GM21526 (cell line): ENCODE measurements around the gene FLVCR2.

Experiments
- ATAC-seq: cut with Tn5 transposase; IDR thresholded peaks from one replicate; pipeline ENCODE4 v1.9.1; 2021; ENCODE audit warnings: moderate library complexity; ENCODE audit not compliant: unreplicated experiment, low FRiP score

Gene FLVCR2

DNA sequence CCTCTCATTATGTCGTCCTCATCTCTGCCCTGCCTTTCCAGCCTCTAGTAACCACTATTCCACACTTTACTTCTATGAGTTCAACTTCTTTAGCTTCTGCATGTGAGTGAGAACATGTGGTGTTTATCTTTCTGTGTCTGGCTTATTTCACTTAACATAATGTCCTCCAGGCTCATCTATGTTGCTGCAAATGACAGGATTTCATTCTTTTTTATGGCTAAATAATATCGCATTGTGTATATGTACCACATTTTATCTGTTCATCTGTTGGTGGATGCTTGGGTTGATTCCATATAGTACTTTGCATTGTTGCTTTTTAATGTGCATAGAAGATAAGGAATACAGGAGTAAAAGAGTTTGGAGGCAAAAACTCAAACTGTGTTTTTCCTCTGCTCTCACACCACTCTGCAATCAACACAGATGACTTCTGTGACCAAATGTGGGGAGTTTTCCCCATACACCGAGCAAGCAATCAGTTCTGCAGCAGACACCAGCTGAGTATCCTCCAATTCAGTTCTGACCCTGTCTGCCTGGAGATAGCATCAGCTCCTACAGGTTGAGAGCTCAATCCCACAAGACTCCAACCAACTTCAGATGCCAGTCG lies 24.6 kb upstream of the FLVCR2 start:
- ATAC-seq, result no peak

DNA sequence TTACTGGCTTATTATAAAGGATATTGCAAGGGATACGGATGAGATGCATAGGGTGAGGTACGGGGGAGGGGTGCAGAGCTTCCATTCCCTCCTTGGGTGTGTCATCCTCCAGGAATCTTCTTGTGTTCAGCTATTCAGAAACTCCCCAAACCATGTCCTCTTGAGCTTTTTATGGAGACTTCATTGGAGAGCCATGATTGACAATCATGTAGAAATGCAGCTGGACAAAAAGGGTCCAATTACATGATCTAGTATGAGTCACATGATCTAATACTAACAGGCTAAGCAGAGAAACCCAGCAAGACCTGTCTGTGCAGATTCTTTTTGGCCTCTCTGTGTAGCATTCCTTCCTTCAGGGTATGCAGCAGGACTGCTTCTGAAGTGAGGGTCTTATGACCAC lies 23.9 kb upstream of the FLVCR2 start:
- ATAC-seq, result no peak

DNA sequence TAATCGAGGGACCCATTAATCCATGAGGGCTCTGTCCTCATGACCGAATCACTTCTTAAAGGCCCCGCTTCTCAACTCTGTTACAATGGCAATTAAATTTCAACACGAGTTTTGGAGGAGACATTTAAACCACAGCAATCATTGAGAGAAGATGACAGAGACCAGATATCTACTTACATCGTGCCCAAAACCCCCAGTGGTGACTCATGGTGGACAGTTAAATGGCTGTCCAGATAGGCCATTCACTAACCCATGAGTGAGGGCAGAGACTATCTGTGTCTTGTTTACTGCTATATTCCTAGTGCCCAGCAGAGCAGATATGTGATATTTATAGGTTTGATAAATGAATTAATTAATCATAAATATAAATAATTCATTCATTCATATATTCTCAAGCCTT lies 20.0 kb upstream of the FLVCR2 start:
- no peak for ATAC-seq

DNA sequence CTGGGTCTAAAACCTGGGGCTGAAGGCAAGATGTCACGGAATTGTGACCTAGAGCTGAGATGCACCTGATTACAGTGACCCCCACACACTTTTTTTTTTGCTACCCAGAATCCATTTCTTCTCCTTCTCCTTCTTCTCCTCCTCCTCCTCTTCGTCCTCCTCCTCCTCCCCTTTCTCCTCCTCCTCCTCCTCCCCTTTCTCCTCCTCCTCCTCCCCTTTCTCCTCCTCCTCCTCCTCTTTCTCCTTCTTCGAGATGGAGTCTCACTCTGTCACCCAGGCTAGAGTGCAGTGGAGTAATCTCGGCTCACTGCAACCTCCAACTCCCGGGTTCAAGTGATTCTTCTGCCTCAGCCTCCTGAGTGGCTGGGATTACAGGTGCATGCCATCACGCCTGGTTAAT lies 19.4 kb upstream of the FLVCR2 start:
- ATAC-seq, result no peak

DNA sequence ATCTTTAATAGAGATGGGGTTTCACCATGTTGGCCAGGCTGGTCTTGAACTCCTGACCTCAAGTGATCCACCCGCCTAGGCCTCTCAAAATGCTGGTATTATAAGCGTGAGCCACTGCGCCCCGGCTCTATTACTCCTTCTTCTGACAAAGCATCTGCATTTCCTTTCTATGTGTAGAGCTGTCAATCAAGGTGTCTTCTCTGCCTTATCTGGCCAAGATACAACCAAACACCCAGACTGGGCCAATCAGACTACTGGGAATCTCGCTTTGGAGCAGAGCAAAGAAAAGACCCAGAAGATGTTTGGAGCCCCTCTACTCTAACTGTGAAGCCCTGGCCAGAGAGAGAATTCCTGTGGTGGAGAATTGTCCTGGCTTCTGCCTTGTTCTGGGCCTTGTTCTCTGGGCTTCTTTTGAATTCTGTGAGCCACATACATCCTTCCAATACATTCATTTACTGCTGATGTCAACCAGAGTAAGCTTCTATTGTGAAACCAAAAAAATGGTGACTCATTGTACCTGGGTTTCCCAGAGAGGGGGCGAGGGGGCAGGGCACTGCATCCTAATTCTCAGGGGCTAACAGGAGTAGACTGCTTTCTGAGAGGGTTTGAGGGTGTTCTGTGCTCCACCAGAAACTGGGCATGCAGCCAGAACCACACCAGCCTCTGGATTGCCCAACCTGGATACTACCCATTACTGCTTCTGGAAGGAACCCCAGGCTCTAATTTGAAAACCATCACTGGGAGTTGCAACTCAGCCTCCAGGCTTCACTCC lies 18.8 kb upstream of the FLVCR2 start:
- ATAC-seq, result no peak

DNA sequence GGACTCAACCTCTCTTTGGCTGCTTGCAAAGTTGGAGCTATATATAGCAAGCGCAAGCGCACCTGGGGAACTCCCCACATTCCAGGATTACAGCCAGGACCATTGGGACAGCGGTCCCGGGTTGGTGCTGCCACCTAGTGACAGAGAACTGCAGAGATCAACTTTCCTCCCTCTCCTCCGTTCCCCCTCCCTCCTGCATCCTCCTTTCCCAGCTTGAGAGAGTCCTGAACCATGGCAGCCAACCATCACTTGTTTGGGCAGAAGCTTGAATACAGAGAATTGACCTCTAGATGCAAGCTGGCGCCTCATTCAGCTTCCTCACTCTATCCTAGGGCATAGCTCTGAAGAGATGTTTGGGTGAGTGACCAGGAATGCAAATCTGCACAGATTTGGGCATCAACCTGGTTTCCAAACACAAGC lies 17.4 kb upstream of the FLVCR2 start:
- no peak for ATAC-seq

DNA sequence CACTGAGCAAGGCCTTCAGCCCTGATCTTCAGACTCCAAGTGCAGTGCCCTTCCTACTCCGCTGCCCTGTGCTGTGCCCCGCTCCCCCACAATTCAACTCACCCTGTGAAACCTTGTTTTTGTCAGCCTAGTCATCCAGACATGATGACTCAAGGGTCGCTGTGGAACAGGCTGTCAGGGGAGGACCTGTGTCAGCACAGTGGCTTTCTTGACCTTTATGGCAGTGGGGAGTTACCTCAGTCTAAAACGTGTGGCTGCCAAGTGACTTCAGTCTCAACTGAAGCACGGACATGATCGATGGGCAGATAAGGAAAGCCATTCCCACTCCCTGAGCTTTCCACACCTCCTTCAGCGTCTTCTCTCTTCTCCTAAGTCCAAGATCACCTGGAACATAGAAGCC lies 16.3 kb upstream of the FLVCR2 start:
- no peak for ATAC-seq

DNA sequence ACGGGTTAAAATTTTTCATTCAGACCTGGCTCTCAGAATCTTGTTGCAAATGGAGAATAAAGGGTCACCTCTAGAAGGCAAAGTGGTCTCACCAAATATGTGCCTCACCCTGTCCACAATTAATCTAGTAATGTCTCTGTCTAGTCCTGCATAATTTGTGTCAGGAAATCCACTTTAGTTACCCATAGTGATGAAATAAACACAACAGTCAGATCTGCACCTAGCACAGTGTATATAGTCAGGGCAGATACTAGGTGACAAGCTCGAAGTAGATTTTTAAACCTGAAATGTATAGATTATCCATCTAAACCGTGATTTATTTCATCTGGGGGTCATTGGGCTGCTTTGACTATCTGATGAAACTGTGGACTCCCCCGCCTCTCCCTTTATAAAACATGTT lies 15.9 kb upstream of the FLVCR2 start:
- no peak for ATAC-seq

DNA sequence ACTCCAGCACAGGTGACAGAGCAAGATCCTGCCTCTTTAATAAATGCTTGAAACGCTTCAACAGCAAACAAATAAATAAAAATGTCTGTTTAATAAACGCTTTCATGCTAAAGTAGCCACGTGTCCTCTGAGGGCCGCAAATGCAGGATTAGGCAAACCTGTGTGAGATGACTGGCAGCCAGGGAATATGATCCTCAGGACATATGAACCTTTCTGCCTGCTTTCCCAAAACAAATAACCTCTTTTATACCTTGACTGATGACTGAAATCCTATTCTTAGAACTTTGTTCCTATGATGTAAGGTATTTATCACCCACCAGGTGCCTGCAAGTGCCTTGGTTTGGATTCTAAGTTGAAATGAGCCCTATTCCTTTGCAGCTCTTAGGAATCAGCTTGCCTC lies 14.5 kb upstream of the FLVCR2 start:
- no peak for ATAC-seq

DNA sequence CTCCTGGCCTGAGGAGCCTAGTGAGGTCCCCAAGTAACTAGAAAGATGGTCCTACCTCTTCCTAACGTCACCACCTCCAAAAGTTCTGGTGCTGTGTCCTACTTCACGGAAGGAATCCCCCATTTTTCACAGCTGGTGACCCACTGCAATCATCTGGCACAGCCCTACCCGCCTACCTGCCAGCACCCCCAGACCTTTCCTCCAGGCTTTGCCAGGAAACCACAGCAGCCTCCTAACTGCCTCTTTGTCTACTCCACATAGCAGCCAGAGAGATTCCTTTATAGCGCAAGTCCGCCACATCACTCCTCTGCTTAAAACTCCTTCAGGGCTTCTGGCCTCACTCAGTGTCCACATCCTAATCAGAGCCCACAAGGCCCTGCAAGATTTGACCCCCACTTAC lies 13.4 kb upstream of the FLVCR2 start:
- no peak for ATAC-seq

DNA sequence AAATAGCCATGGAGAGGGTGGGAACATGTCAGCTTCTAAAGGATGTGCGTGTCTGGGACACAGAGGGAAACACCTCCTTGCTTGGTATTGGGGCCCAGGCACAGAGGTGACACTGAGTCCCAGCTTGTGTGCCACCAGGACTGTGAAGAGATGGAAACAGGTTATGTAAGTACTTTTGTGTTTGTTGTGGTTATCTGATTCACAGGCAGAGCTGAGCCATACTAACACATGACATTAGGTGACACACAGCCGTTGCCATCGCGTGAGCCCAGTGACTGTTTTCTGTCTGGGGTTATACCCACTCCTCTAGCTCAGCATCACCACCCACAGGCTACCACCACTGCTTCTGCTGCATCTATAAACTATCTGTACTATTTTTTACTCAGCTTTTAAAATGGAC lies 12.1 kb upstream of the FLVCR2 start:
- ATAC-seq, result no peak

DNA sequence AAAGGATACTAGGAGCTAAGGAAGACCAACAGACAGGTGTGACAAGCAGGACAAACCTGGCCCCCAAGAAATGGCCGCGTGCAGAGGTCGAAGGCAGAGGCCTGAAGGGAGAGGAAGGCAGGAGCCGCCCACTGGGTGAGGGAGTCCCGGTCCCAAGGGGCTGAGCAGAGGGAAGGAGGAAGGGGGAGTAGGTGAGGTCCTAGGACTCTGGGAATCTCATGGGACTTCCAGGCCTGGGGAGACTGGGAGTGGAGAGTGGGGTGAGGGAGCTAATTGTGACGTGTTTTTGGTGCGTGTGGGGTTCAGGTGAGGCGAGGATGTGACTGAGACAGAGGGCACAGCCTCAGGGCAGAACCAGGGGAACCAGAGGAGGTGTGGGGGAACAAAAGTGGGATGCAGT lies 11.7 kb upstream of the FLVCR2 start:
- no peak for ATAC-seq

DNA sequence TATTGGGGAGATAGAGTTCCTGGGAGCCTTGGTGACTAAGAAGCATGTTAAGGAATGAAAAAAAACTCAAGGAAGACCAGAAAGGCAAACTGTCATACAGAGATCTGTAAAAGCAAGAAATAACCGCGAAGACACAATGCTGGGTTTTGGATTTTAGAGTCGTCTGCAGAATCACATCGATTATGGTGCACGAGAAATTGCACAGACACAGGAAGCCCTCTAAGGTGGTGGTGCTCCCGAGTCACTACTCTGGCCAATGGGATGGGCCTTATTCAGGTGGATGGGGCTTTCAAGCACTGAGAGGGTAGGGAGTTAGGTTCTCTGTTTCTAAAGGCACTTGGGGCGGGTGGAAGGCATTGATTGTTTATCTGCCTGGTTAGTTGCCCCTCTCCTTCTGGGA lies 10.3 kb upstream of the FLVCR2 start:
- ATAC-seq, result no peak

DNA sequence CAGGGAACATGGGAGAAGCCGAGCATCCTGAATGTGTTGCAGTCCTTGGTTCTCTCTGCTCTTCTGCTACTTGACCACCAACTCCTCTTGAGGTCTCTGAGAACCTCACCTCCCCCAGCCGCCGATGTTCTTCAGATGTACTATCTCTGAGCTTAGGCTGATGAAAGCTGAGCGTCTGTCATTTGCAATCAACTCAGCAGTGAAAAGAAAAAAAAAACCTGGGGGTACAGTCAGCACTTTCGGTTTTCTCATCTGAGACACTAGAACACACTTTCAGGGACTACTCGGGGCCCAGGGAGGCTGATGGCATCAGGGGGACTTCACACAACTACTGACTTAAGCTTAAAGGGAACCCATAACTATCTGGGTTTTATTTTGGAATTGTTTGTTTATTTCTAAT lies 9.6 kb upstream of the FLVCR2 start:
- ATAC-seq, result no peak

DNA sequence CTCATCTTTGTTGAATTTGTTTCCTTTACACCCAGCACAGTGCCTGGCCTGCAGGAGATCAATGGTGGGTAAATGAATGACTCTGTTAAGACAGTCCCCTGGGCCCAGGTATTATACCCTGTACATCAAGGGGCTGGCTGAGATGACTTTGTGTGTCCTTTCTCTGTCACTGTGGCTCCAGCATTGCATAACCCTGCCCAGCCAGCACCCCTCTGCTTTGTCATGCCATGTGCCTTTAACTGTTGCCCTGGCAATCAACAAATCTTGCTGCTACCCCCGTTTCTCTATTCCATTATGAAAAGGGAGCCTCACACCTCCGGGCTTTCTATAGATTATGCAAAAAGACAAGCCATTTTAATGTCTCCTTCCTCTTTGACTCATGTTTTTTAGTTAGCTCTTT lies 7.6 kb upstream of the FLVCR2 start:
- no peak for ATAC-seq

DNA sequence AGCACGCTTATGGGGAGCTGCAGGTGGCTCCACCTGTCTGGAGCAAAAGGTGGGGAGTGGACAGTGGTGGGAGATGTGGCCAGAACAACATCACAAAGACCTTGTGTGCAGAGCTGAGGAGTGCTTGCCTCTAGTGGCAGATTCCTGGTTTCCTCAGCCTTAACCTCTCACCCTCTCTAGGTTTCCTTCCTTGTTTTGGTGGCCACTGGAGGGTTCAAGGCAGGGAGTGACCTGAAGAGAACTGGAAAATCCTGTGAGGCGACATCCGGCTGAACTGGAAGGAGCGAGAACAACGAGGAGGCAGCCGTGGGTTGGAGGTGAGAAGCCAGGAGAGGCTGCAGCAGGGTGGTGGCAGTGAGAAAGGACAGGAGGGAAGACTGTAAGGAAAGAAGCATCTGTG lies 6.3 kb upstream of the FLVCR2 start:
- no peak for ATAC-seq

DNA sequence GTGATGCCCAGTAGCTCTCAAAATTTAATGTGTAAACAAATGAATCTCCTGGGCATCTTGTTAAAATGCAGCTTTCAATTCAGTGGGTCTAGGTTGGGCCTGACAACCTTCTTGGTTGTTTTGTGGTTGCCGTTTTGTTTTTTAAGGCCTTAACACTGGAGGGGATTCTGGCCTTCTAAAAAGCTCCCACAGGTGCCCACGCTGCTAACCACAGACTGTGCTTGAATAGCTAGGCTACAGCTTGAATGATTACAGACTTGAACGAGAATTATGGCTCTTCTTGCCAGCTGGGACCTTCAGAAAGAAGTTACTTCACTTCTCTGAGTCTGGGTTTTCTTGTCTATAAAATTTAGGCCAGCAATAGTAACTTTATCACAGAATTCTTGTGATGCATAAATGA lies 1.3 kb upstream of the FLVCR2 start:
- no peak for ATAC-seq

DNA sequence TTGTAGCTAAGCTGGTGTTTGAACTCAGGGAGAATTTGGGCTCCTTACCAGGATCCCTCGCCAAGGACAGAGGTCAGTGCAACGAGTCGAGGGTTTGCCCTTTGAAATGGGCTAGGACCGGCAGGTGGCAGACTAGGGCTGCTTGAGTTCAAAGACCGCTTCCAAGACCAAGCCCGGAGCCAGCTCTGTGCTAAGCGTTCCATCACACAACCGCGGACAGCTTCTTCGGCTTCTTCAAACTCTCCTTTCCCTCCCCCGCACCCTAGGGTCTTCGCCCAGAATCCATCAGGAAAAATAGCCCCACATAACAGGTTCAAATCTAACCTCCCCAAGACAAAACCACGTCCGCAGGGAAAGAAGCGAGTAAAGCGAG lies 705 bp upstream of the FLVCR2 start:
- ATAC-seq, result peak; percentile 71

DNA sequence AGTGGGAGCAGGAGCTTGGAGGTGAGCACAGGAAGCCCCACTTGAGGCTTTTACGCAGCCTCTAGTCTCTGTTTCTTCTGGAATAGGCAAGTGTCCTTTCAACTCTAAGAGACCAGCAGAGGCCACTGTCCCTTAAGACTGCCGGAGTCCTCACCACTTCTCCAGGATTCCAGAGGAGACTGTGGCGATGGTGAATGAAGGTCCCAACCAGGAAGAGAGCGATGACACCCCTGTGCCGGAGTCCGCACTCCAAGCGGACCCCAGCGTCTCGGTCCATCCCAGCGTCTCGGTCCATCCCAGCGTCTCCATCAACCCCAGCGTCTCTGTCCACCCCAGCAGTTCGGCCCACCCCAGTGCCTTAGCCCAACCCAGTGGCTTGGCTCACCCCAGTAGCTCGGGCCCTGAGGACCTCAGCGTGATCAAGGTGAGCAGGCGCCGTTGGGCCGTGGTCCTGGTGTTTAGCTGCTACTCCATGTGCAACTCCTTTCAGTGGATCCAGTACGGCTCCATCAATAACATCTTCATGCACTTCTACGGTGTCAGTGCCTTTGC lies 442 bp downstream of the FLVCR2 start:
- ATAC-seq, result no peak

DNA sequence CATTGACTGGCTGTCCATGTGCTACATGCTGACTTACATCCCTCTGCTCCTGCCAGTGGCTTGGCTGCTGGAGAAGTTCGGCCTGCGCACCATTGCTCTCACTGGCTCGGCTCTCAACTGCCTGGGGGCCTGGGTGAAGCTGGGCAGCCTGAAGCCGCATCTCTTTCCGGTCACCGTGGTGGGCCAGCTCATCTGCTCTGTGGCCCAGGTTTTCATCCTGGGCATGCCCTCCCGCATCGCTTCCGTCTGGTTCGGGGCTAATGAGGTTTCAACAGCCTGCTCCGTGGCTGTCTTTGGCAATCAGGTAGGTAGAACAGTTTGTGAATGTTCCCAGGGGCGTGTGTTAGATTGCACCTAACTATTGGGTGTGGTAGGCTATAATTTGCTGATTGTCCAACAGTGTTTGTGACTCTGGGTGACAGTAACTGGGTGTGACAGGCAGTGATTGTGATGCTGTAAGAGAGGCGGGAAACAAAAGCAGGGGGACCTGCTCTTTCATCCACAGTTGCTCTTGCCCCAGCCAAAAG lies 981 bp downstream of the FLVCR2 start:
- no peak for ATAC-seq

DNA sequence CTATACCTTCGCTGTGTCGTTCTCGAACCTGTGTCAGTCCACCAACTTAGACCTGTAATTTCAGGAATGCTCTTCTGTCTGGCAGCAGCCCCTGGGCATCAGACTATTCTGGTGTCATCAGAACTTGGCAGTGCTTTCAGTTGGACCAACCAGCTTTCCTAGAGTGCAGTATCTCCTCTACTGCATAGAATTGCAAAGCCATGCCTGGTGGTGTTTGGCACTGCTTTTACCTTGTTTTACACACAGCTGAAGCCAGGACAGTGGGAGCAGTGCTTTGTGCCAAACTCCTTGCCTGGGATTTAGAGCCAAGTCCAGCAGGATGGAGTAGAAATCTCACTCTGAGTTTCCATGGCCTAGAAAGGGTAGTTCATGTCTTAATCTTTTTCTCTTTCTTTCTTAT lies 1.5 kb downstream of the FLVCR2 start:
- no peak for ATAC-seq

DNA sequence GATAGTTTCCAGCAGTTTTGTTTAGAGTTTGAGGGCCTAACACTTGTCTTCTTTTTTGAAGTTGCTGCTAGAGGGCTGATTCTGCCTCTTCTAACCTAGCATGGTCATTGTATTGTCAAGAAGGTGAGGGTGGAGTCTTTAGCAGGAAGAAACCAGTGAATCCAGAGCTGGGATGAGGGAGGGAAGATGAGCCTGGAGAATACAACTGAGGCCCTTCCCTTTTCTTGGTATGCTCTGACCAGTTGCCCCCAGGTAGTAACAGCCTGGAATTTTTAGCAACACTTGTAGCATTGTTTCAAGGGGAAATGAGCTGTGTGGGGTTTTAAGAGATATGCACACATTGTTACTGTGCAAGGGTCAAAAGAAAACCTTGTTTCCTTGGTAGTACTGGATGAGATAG lies 9.0 kb downstream of the FLVCR2 start:
- no peak for ATAC-seq
